HG02840 (cell line): ENCODE measurements around the gene ORAI3.
"Not testable (repeated sequence)": the region's sequence is repeated elsewhere in the genome, so short reads cannot be mapped to it uniquely, and the experiment has no call there.

ENCODE experiments used
- ATAC-seq: cut with Tn5 transposase; IDR thresholded peaks from one replicate; pipeline ENCODE4 v1.9.1; 2021; ENCODE audit warnings: mild to moderate bottlenecking, moderate library complexity, moderate number of reproducible peaks; ENCODE audit not compliant: unreplicated experiment, low FRiP score

ORAI3 gene

GRCh38 chr16:30923554-30924075 is 25.3 kb upstream of the ORAI3 start, which contains the start of gene FBXL19:
FBXL19 (plus strand) TSS chr16:30923572; CDS start chr16:30925755, 2,183 bp downstream.
- no peak for ATAC-seq

DNA sequence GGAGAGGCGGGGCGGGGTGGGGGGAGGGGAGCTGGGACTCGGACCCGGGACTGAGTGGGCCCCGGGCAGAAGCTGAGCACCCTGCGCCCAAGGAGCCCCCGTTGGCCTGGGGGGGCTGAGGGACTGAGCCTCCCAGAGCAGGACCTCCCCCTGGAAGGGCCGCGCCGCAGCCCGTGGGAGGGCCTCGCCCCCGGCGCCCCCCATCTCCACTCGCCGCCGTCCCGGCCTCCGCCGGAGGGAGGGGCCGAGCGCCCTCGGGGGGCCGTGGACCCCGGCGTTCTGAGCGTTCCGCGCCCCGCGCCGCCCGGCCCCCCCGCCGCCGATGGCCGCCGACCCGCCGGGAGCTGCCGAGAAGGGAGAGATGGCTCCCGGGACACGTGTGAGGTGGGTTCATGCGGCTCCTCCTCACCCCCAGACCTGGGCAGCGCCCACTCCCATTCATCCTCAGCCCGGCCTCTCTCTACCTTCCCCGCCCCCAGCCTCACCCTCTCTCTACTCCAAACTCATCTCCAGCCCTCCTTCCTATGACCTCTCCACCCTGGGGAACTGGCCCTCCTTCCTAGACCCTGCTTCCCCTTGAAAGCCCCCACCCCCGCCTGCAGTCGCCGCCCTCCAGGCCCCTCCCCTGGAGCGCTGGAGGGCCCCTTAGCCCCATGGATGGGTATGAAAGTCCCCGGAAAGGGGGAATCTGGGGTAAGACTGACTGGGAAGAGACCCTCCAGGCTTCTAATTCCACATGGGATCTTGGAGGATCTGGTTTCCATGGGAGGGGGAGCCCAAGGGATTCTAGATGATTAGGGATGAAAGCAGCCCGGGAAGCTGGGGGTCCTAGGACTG is 24.6 kb upstream of the ORAI3 start:
- no peak for ATAC-seq

GRCh38 chr16:30924913-30925631 is 23.8 kb upstream of the ORAI3 start:
- ATAC-seq, result no peak

DNA sequence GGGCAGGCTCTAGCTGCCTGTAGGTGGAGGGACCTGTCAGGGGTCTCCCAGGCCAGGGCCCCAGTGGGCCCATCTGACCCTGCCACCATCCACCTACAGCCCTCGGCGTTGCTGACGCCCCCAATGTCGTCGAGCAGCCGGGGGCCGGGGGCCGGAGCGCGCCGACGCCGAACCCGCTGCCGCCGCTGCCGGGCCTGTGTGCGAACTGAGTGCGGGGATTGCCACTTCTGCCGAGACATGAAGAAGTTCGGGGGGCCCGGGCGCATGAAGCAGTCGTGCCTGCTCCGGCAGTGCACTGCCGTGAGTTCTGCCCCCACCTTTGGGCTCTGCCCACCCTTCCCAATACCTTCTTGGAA is 23.3 kb upstream of the ORAI3 start:
- no peak for ATAC-seq

DNA sequence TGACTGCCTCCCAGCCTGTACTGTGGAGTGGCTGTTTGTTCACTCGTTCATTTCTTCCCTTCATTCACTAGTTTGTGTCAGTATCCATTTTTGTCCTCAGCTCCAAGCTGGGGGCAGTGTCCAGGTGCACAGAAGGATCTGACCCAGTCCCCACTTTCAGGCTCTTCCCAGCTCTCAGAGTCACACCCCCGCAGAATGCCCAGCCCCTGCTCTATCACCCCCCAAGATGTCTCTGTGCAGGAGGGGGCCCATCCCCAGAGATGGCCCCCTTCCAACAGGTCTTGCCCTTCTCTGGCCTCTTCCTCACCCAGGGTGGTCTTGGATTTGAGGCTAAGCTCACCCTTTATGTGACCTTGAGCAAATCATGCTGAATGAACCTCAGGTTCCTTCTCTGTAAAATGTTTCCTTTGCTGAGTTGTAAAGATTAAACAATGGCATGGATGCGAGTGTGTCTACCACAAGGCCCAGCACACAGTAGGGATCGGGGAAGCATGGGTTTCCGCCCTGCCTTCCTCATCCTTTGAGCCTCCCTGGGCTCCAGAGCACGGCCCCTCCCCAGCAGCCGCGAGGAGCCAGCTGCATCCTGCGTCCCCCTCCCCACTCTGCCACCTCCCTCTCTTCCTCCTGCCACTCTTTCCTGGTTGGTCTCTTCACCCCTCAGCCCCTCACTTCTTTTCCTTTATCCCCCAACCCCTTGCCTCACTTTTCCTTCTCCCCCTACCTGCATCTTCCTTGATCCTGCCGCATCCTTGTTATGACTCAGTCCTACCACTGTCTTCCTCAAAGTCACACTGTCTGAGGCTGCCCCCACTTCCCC is 22.7 kb upstream of the ORAI3 start:
- ATAC-seq, result no peak

GRCh38 chr16:30926937-30927788 is 21.7 kb upstream of the ORAI3 start:
- ATAC-seq, result no peak

- ATAC-seq, result no peak
Measured at GRCh38 chr16:30927789-30928378, 21.0 kb upstream of the ORAI3 start.

DNA sequence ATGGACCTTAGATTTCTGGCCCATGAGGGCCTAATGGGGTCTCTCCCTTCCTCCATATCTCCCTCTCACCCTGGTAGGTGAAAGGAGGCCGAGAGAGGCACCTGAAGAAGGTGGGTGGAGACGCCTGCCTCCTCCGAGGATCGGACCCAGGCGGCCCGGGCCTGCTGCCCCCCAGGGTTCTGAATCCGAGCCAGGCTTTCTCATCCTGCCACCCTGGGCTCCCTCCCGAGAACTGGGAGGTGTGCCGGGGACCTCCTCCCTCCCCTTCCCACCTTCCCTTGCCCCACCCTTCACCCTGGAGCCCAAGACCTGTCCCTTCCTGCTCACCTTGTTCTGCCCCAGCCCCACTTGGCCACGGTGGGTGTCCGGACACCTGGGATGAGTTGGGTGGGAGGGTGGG is 20.5 kb upstream of the ORAI3 start:
- ATAC-seq, result no peak

DNA sequence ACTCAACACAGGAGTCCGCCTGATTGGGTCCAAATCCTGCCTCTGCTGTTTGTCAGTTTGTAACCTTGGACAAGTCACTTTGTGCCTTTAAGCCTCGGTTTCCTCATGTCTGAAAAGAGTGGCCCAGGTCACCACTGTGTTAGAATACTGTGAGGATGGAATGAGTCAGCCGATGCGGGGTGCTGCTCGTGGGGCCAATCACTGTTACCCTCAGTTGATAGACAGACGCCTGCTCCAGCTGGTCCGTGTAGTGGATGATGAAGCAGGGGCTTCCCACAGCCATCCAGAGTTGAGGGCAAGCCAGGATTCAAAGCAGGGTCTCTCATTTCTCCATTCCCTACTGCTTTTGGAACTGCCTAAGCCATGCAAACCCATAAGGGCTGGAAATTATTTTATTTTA is 19.7 kb upstream of the ORAI3 start:
- no peak for ATAC-seq

GRCh38 chr16:30930160-30930571 is 18.7 kb upstream of the ORAI3 start:
- no peak for ATAC-seq

DNA sequence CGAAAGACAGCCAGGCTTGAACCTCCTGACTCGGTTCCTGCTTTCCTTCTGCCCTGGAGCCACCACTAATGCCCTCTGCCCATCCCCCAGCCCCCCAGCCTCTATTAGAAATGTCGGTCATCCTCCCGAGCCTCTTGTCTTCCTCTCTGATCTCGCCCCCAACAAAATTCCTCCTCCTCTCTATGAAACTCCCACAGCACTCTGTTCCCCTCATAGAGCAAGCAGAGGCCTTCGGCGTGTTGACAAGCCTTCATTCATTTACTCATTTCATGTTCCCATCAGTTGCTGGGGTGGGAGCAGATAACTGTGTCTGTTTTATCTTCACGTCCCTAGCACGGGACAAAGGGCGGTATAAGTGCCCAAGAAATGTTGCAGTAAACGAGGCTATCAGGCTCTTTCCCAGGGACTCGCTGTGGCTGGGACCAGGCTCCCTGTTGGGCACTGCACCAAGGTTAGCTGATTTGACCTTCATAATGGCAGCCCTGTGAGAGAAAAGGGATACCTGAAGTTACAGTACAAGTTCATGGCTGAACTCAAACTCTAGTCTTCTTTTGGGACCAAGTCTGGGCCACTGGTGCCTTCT is 17.7 kb upstream of the ORAI3 start:
- ATAC-seq, result no peak

DNA sequence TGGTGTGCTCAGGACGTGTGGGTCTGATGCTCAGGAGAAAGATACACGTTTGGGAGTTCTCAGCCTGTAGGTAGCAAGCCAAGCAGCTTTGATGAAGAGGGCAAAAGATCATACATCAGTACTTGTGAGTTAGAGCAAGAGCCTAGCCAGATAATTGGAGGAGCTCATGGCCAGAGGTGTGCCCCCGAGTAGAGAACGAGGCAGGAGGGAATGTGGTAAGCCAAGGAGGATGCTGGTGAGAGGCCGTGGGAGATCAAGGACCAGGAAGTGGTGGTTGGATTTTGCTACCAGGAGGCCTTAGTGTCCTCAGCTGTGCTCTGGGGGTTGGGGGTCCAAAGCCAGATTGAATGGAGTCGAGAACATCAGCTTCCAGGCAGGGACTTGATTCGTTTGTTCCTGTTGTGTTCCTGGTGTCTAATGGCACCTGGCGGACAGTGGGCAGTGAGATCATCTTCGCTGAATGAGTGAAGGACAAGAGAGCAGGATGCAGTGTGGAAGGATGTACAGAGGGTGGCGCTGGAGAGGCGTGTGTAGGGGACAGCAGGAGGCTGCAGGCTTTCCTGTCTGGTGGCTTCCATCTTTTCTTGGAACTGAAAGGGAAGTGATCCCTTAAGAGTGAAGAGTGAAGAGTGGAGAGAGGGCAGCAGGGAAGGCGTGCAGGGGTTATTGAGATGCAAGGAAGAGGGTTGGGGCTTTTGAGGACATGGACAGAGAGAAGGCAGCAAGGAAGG is 13.9 kb upstream of the ORAI3 start:
- ATAC-seq, result no peak

- no peak for ATAC-seq
Measured at GRCh38 chr16:30937692-30938091, 11.2 kb upstream of the ORAI3 start.

- ATAC-seq, result not testable (repeated sequence)
Measured at GRCh38 chr16:30939571-30939970, 9.3 kb upstream of the ORAI3 start.

- ATAC-seq, result no peak
Measured at GRCh38 chr16:30941600-30942425, 7.1 kb upstream of the ORAI3 start.

GRCh38 chr16:30942426-30942806 is 6.5 kb upstream of the ORAI3 start:
- no peak for ATAC-seq

- ATAC-seq, result no peak
Measured at GRCh38 chr16:30944352-30944751, 4.5 kb upstream of the ORAI3 start.
